Islet of Langerhans (tissue), 1 donor: ENCODE measurements around the gene ANKK1.

Experiments
- FAIRE-seq: peaks from one replicate; lab custom pipeline; 2011; peaks lifted over from hg19 to GRCh38; lab: Jason Lieb, UNC

ANKK1 gene

GRCh38 chr11:113387605-113388211 is at the start of gene ANKK1:
Gene ANKK1, plus strand, starts transcription at chr11:113387779. Its CDS starts 106 bp downstream, at chr11:113387885.
- no peak for FAIRE-seq

GRCh38 chr11:113338730-113339129 is 48.8 kb upstream of the ANKK1 start:
- FAIRE-seq: no peak

DNA sequence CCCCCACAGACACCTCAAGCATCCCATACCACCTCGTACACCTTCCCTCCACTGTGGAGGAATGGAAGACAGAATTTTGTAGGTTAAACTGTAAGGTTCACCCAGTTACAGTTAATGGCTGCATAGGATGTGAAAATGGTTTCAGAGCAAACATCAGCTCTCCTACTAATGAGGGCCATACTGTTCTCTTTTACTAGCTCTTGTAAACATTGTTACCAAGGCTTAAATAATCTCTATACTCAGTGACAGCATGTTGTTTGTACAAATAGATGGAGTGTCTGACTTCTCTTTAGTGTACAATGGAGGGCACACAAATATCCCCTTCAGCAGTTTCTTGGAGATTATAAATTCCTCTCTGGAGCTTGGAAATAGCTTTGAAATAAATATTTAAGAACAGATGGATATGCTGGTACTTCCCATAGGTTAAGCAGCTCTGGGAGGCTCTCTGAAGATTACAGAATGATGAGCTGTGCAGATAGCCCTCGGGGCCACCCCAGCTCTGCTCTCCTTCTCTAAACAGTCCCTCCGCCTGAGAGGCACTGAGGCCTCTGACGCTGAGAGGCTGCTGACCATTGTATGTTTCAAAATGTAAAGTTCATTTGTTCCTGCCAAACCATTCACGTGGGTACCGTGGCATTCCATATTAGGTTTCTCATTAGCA is 47.5 kb upstream of the ANKK1 start:
- no peak for FAIRE-seq

GRCh38 chr11:113341388-113342165 is 46.0 kb upstream of the ANKK1 start:
- FAIRE-seq: no peak

DNA sequence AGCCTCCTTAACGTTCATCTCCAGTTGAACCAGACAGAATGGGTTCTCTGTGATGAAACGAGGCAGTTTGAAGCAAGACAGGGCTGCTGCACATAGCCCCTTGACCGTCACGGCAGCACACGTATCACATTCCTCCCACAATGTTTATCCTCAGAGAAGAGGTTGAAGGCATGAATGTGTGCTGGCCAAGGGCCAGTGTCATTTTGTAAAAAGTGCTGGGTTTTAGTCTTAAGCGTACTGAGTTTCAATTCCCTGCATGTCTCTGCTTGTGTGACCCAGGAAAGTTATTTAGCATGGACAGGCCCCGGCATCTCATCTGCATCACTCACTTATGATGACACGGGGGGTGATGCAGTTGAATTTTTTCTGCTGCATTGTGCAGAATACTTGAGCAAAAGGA is 41.6 kb upstream of the ANKK1 start:
- no peak for FAIRE-seq

DNA sequence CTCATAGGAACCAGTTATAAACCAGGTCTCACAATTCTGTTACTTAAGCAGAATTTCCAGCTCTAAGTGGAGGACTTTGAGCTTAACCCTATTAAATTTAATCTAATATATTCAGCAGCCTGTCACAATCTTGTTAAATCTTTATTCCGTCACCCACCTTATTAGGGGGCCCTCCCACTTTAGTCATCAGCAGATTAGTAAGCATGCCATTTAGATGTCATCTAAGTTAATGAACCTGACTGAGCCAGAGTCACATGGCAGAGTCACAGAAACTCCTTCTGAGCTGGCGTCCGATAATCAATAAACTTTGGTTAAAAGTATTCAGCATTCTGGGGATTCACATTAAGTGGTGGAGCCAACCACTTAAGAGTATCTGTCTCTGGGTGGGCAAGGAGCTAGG is 38.1 kb upstream of the ANKK1 start:
- FAIRE-seq: no peak

- FAIRE-seq: no peak
Observed at GRCh38 chr11:113350336-113351067, 37.1 kb upstream of the ANKK1 start.

GRCh38 chr11:113351068-113351450 is 36.5 kb upstream of the ANKK1 start:
- FAIRE-seq: peak; percentile 53

DNA sequence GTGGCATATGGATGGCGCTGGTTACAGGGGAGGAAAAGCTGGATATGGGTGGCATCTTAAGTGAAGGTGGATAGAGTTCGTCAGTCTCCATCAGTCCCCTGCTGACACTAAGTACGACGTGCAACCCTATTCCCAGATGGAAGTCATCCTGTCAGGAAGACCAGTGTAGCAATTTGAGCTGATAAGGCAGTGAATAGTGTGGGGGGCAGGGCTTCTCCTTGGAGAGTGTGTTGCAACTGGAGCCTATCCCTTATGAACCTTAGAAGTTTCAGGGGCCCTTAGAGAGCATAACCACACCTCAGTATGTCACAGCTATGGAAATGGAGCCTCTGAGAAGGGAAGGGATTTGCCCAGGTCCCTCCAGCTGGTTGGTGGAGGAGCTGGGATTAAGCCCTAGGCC is 36.1 kb upstream of the ANKK1 start:
- FAIRE-seq: no peak

DNA sequence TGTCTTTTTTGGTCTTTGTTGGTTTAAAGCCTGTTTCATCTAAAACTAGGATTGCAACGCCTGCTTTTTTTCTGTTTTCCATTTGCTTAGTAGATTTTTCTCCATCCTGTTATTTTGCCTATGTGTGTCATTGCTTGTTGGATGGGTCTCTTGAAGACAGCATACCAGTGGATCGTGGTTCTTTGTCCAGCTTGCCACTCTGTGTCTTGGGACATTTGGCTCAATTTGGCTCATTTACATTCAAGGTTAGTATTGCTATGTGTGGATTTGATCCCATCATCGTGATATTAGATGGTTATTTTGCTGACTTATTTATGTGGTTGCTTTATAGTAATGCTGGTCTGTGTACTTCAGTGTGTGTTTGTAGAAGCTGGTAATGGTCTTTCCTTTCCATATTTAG is 31.4 kb upstream of the ANKK1 start:
- no peak for FAIRE-seq

DNA sequence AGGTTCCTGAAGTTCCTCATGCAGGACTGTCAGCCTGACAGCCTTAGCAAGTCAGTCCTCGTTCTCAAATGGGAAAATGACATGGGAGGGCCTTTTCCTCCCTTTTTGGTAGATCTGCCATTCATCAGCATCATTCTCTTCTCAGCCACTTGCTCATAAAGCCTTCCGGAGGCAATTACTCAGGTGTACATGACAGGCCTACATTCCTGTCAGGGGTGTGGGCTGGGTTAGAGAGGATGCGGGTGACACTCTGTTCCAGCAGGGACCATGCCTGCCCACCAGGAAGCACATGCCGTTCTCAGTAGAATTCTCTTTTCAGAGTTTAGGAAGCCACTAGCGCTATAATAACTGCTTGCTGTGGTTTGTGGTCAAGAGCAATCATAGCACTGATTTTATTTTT is 24.2 kb upstream of the ANKK1 start:
- no peak for FAIRE-seq

- no peak for FAIRE-seq
Observed at GRCh38 chr11:113363996-113364641, 23.5 kb upstream of the ANKK1 start.

DNA sequence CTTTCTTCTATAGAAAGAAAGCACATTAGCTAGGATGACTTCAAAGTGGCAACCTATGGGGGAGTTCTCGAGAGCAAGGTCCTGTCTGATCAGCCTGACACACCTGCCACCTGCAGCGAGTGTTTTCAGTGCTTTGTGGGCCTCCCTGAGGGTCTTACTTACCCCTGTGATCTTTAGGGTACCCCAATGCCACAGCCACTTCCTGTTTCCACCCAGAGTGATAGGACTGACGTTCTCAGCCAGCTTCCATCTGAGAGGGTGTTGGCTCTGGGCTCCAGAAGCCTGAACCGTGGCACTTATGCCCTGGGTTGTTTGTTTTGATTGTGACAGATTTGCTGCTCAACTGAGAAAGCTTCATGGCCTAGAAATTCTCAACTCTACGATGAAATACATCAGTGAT is 21.7 kb upstream of the ANKK1 start:
- FAIRE-seq: no peak

GRCh38 chr11:113369411-113369810 is 18.2 kb upstream of the ANKK1 start:
- no peak for FAIRE-seq

DNA sequence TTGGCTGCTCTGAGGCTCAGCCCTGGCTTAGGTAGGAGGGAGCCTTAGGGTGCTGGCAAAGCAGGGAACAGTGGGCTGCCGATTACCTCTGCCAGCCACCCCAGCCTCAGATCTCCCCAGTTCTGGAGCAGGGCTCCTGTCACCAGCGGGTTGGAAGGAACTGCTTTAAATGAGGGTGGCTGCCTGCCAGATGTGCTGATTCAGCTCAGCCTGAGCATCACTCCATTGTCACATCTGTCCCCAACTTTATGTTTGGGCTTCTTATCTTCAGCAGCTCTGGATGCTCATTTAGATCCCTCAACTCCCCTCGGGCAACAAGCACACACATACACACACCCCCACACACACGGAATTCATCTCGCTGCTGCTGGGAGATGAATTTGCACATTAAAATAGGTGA is 16.9 kb upstream of the ANKK1 start:
- no peak for FAIRE-seq

DNA sequence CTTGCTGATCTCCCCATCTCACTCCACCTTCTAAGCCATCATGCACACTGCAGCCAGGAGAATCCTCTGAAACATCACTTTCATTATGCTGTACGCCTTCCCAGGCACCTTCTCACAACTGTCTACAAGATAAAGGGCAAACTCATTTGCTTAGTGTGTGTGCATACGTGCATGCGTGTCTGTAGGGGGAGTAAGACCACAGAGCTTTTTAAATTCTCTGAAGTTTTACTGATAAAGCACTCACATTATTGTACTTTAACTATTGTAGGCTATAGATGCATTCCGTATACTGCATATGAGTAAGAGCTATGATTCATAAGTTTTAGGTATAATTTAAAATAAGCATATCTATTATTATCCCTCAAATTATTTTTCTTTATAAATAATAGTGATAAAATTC is 15.3 kb upstream of the ANKK1 start:
- FAIRE-seq: no peak

- no peak for FAIRE-seq
Observed at GRCh38 chr11:113373306-113373705, 14.3 kb upstream of the ANKK1 start.

GRCh38 chr11:113373981-113374560 is 13.5 kb upstream of the ANKK1 start:
- no peak for FAIRE-seq

- no peak for FAIRE-seq
Observed at GRCh38 chr11:113375402-113375801, 12.2 kb upstream of the ANKK1 start.

DNA sequence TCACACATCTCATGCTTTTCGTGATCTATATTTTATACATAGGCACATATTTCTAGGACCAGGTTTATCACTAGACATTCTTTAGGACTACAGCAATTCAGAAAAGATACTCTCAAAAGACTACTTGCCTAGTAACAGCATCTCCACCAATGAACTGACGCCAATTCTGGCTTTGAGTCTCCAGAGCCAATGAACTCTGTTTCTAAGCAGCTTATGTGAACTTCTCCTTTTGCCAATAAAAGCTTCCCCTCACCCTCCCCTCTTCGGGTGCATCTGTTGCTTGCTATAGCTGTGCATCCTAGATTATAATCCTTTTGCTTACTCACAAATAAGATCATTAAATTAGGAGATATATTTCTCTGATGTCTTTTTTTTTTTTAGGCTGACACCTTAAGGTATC is 11.4 kb upstream of the ANKK1 start:
- FAIRE-seq: no peak

- FAIRE-seq: no peak
Observed at GRCh38 chr11:113377681-113378412, 9.7 kb upstream of the ANKK1 start.
